Measurements from ENCODE around the gene MTCP1.

Gene MTCP1, protein sequence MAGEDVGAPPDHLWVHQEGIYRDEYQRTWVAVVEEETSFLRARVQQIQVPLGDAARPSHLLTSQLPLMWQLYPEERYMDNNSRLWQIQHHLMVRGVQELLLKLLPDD

GRCh38 chrX:155070975-155071693, at the start of gene MTCP1, which contains the start of the genes BRCC3 and CMC4:
Gene MTCP1 (minus strand): TSS chrX:155071136. CDS start chrX:155066010, 5,126 bp downstream.
Gene BRCC3 (plus strand): TSS chrX:155071508. CDS start chrX:155071528, 20 bp downstream.
Gene CMC4 (minus strand): TSS chrX:155071136. CDS start chrX:155064023, 7,113 bp downstream.
- peak; percentile 96 for DNase-seq

DNA sequence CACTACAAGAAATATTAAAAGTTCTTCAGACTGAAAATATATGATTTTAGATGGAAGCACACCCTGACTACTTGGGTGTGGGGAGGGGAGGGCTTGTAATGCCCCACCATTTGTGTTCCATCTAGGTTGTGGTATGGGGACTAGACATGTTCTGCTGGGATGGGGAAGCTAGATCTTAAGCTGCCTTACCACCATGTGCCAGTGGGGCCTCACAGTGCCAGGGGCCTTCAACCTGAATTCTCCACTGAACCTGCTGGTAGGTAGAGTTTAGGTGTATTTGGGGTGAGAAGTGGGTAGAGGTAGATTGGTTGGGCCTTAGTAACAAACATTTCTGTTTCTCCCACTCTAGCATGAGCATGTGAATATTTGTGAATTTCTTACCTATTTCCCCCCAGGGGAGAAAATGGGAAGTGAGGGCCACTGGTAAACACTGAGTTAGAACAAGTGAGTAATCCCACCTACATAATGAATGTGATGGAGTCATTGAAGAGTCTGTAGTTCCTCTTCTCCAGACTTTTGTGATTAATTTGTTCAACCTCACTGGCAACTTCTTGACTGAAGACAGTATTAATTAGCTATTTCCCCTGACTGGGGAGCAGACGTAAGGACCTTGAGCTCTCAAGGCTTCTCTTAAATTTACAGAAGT, 44.4 kb upstream of the MTCP1 start:
- DNase-seq, result no peak

DNA sequence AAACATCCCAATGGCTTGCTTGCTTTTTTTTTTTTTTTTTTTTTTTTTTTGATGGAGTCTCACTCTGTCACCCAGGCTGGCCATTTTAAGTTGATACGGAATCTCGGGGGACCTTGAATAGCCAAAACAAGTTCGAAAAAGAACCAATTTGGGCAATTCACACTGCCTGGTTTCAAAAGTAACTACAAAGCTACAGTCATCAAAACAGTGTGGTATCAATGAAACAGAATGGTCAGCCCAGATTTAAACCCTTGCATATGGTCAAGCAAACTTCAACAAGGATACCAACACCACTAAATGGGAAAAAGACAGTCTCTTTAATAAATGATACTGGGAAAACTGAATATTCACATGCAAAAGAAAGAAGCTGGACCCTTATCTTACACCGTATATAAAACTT, 42.2 kb upstream of the MTCP1 start:
- DNase-seq, result no peak

GRCh38 chrX:155112171-155112570, 41.2 kb upstream of the MTCP1 start:
- DNase-seq, result no peak

- DNase-seq, result no peak
Observed at GRCh38 chrX:155108427-155108826, 37.5 kb upstream of the MTCP1 start.

DNA sequence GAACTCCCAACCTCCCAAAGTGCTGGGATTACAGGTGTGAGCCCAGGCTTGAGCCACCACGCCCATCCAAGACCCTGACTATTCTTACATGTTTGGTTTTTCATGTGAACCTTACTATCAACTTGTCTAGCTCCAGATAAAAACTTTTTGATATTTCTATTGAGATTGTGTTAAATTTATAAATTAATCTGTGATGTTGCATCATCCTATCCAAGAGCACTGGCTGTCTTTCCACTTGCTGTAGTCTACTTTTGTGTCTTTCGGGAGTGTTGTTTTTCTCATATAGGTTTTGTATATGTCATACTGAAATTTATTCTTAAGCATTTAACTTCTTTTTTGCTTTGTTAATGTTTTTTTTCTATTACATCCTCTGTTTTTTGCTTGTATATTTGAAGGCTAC, 35.0 kb upstream of the MTCP1 start:
- DNase-seq, result no peak

DNA sequence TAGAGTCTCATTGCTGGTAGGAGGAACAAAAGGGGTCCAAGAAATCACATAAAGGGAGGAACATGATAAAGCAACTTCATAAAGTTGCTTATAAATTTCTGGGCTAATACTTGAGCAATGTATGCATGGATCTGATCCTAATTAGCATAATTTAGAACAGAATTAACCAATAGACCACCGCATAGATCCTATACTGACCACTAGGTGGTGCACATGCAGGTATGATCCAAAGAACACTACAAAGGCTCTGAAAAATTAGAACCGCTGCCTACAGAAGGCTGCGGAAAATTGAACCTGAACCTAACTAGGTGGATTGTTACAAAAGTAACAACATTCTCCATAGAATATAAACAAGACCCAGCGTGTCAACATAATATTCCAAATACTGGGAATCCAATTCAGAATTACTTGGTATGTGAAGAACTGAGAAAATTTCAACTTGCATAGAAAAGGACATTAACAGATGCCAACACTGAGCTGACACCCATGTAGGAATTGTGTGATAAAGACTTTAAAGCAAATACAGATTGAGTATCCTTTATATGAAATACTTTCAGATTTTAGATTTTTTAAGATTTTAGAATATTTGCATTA, 23.6 kb upstream of the MTCP1 start:
- peak; percentile 65 for DNase-seq

DNA sequence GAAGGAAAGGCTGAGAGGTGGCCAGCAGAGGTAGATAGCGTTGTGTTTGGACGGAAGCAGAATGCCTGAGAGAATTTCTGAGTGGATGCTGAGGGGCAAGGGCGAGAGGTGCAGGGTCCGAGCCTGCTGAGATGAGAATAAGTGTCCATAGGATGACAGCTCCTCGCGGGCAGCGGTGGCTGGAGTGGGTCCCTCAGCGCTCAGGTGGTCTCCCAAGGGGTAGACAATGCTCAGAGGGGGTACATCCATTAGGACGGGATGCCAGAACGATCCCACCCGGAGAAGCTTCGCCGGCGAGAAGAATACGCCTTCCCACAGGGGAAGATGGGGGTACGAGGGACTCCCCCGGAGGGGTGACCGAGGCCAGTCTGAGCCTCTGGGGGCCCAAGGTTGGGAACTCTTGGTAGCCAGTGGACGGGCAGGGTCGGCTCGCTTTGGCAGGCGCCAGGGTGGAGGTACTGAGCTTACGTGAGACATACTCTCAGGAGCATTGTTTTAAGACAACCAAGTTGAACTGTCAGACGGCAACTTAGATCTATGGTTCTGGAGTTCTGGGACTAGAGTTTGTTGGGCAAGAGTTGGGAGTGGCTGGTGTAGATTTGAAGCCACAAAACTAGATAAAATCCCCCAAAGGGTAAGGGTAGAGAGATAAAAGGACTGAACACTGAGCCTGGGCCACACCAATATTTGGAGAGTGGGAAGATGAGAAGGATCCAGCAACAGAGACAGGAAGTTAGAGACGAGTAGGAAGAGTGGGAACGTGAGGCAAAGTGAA, 16.2 kb upstream of the MTCP1 start:
- no peak for DNase-seq

- DNase-seq, result peak; percentile 57
Observed at GRCh38 chrX:155086202-155086840, 15.4 kb upstream of the MTCP1 start.

GRCh38 chrX:155071694-155072280, 851 bp upstream of the MTCP1 start:
- DNase-seq, result no peak

DNA sequence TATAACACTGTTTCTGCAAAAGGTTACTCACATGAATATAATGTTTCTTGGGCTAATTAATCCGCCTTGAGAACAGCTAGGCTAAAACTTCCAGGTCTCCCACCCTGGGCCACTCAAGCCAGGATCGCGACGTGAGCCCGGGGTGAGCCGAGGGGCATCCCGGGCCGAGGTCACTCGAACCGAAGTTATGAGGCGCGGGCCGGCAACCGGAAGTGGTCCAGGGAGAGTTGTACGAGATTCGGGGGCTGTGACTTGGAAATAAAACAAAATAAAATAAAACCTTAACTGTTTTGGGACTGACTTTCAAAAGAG, 317 bp downstream of the MTCP1 start:
- no peak for DNase-seq

- DNase-seq, result peak; percentile 42
Observed at GRCh38 chrX:155070038-155070437, 898 bp downstream of the MTCP1 start.

DNA sequence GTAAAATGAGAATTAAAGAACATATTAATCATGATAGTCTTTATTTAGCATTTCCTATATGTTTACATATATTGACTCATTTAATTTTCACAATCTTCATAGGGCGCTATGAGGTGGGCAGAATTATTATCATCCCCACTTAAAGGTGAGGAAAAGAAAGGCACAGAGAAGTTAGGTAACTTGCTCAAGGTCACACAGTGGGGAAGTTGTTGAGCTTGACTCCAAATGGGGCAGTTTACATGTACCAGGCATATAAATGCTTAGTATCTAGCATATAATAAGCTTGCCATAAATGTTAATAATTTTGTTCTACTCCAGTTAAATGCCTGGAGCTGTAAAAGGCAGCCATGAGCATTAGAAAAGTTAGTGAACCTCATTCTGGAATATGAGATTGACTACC, 1.5 kb downstream of the MTCP1 start:
- no peak for DNase-seq

- peak; percentile 16 for DNase-seq
Observed at GRCh38 chrX:155068165-155068564, 2.8 kb downstream of the MTCP1 start.

GRCh38 chrX:155065035-155065734, 5.8 kb downstream of the MTCP1 start:
- no peak for DNase-seq

DNA sequence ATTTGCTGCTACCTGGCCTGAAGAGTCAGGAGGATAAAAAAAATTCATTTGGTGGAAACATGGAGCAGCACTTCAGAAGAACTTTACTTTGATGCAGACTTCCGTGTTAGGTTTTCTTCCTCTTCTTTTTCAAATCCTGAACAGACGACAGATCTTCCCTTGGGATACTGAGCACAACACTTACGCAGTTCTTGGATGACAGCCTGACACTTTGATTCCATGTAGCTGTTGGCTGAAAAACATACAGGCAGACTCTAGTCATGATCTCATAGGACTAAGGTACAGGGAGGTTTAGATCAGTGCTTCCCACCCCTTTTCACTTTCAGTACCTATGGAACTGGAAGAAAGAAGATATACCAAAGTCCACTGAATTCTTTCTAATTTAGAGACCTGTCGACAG, 9.2 kb downstream of the MTCP1 start:
- no peak for DNase-seq

GRCh38 chrX:155056877-155057792, 13.8 kb downstream of the MTCP1 start:
- DNase-seq, result peak; percentile 82

- peak; percentile 71 for DNase-seq
Observed at GRCh38 chrX:155056471-155056870, 14.5 kb downstream of the MTCP1 start.

GRCh38 chrX:155055494-155055893, 15.4 kb downstream of the MTCP1 start:
- no peak for DNase-seq

DNA sequence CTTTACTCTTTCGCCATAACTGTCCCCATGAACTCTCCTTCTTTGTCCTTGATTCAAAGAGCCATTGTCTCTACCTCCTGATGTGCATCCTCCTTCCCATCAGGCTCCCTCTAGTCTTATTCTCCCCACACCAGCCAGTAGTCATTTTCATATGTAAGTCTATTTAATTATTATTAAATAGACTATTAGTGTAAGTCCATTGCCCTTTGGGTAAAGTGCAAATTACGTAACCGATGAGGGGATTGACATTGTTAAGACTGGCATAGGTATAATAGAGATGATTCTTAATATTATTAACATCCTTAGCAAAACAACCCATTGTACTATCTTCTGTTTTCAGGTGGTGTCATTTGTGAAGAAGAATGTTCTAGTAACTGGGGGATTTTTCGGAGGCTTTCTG, 16.7 kb downstream of the MTCP1 start:
- no peak for DNase-seq

Measured in DMS53 (cell line).